ENCODE results near the gene KIRREL2.

DNA sequence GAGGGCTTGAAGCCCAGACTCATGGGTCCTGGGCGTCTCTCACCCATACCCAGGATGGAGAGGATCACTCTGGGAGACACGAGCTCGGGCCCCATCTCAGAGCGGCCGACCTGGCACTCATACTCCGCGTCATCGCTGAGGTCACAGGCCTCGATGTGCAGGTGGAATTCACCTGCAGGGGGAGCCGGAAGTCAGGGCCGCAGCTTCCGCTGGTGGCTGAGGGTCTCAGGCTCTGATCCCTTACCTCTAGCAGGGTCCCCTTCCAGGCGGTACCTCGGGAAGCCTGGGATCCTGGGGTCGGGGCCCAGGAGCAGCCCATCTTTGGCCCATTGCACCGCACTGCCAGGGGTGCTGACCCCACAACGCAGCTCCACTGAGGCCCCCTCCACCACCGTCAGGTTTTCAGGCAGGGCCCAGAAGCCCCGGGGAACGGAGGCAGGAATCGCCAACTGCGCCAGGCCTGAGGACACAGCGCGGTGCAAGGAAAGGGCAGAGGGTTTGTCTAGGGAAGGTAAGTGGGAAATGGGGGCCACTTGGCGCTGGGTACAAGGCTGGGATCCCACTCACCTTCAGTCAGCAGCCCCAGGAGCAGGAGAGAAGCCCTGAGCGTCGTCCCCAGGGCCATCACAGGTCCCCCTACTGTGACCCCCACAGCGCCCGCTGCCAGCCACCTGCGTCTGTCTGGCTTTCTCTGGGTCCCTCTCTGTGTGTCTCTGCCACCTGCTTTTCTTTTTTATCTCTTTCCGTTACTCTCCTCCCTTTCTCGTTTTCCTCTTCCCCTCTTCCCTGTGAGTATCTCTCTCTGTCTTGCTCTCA is 5.3 kb upstream of the KIRREL2 start:
- TF ChIP-seq POLR2AphosphoS5 (IDR thresholded peaks at IDR 0.05) (no peak), EP300 (IDR thresholded peaks at IDR 0.05) (no peak), POLR2A (IDR thresholded peaks at IDR 0.05) (no peak)
